GM10248 (cell line): ENCODE results near the gene CCRL2.
"Not testable (repeated sequence)": the region's sequence is repeated elsewhere in the genome, so short reads cannot be mapped to it uniquely, and the experiment has no call there.

Experiments used
- CTCF ChIA-PET: fragments of 300-600 bp; sonication (Branson Sonifier 250); formaldehyde crosslinking; extraction: SDS; loops from one replicate; lab custom pipeline; 2021; ENCODE audit warnings: antibody characterized with exemption; lab: Yijun Ruan, JAX
- POLR2A ChIA-PET: fragments of 350-650 bp; sonication (Branson Sonifier 250); formaldehyde crosslinking; extraction: SDS; loops from one replicate; lab custom pipeline; 2020; ENCODE audit warnings: antibody characterized with exemption; lab: Yijun Ruan, JAX
- DNase-seq: peaks from one replicate; pipeline ENCODE4 v3.0.0; 2012; ENCODE audit errors: extremely low spot score
- CTCF ChIP-seq: IDR thresholded peaks from 2 replicates; pipeline ENCODE4 v1.5.1; 2012; ENCODE audit warnings: mild to moderate bottlenecking, low read depth; ENCODE audit errors: extremely low read depth, missing control alignments, control extremely low read depth

Gene CCRL2

GRCh38 chr3:46423588-46423987 lies 16.5 kb downstream of the CCRL2 start:
- CTCF ChIA-PET: interaction anchor here (1.1 to 1.4 kb wide), 2 partner anchors 8 to 16 kb away, joined by 3 to 5 read pairs; partner anchors contain the start of genes CCR5AS and CCRL2
- TF ChIP-seq CTCF: no peak
- POLR2A ChIA-PET: no interaction called here
- no peak for DNase-seq

- DNase-seq, POLR2A ChIA-PET: not testable (repeated sequence)
- CTCF ChIA-PET: interaction anchor here (1.9 kb wide), 1 partner anchor 12 kb away, joined by 5 read pairs; no protein-coding TSS in a partner anchor
Measured at GRCh38 chr3:46426476-46426875, 19.4 kb downstream of the CCRL2 start.

- CTCF ChIA-PET: interaction anchor here (1.5 to 1.9 kb wide), 2 partner anchors 11 to 16 kb away, joined by 4 to 5 read pairs; no protein-coding TSS in a partner anchor
- POLR2A ChIA-PET, DNase-seq: not testable (repeated sequence)
Measured at GRCh38 chr3:46427404-46427803, 20.3 kb downstream of the CCRL2 start.

- ChIA-PET CTCF (interaction anchor here (1.5 kb wide), 1 partner anchor 15 kb away, joined by 4 read pairs; no protein-coding TSS in a partner anchor), POLR2A (no interaction called here)
- no peak for DNase-seq
- TF ChIP-seq CTCF: no peak
Measured at GRCh38 chr3:46427916-46428833, 21.1 kb downstream of the CCRL2 start.

GRCh38 chr3:46429250-46429649 lies 22.2 kb downstream of the CCRL2 start:
- DNase-seq: no peak
- TF ChIP-seq CTCF: no peak
- ChIA-PET POLR2A (no interaction called here), CTCF (interaction anchor here (0.9 to 1.5 kb wide), 3 partner anchors 14 to 59 kb away, joined by 3 to 6 read pairs (median 3); no protein-coding TSS in a partner anchor)

- no peak for TF ChIP-seq CTCF
- POLR2A ChIA-PET: no interaction called here
- CTCF ChIA-PET: interaction anchor here (0.9 to 1.5 kb wide), 3 partner anchors 14 to 59 kb away, joined by 3 to 6 read pairs (median 3); no protein-coding TSS in a partner anchor
Measured at GRCh38 chr3:46429671-46430070, 22.6 kb downstream of the CCRL2 start.

GRCh38 chr3:46430879-46431278 lies 23.8 kb downstream of the CCRL2 start:
- POLR2A ChIA-PET, DNase-seq: not testable (repeated sequence)
- CTCF ChIA-PET: interaction anchor here (0.9 to 1.1 kb wide), 2 partner anchors 10 to 11 kb away, joined by 3 to 4 read pairs; no protein-coding TSS in a partner anchor

More at GRCh38 chr3:46429671-46430070, 22.6 kb downstream of the CCRL2 start:
- no peak for DNase-seq

- POLR2A ChIA-PET, CTCF ChIA-PET: not testable (repeated sequence)
Measured at GRCh38 chr3:46431905-46432304, 24.8 kb downstream of the CCRL2 start.

GRCh38 chr3:46433118-46433517 lies 26.1 kb downstream of the CCRL2 start:
- DNase-seq, POLR2A ChIA-PET: not testable (repeated sequence)
- CTCF ChIA-PET: interaction anchor here (1.7 to 3.8 kb wide), 2 partner anchors 9 to 11 kb away, joined by 3 to 11 read pairs; no protein-coding TSS in a partner anchor

More at GRCh38 chr3:46431905-46432304, 24.8 kb downstream of the CCRL2 start:
- not testable (repeated sequence) for DNase-seq
